Ishikawa (cell line): ENCODE measurements around the gene OSBPL1A.

Source experiments
- CREB1 ChIP-seq: IDR thresholded peaks from 2 replicates; pipeline ENCODE4 v1.6.1; 2012; ENCODE audit warnings: low read depth
- EGR1 ChIP-seq: IDR thresholded peaks from 2 replicates; pipeline ENCODE4 v1.6.1; 2012
- EP300 ChIP-seq: IDR thresholded peaks from 2 replicates; pipeline ENCODE4 v1.6.1; 2012; ENCODE audit warnings: borderline replicate concordance
- FOXM1 ChIP-seq: IDR thresholded peaks from 2 replicates; pipeline ENCODE4 v1.6.1; 2012; ENCODE audit warnings: low read depth, borderline replicate concordance
- NFIC ChIP-seq: IDR thresholded peaks from 2 replicates; pipeline ENCODE4 v1.6.1; 2012
- RAD21 ChIP-seq: IDR thresholded peaks from 2 replicates; pipeline ENCODE4 v1.6.1; 2012; ENCODE audit warnings: low read depth
- REST ChIP-seq: IDR thresholded peaks from 2 replicates; pipeline ENCODE4 v1.6.1; 2012; ENCODE audit warnings: low read depth, mild to moderate bottlenecking
- TAF1 ChIP-seq: IDR thresholded peaks from 2 replicates; pipeline ENCODE4 v1.6.1; 2012; ENCODE audit warnings: low read depth, mild to moderate bottlenecking
- TCF12 ChIP-seq: IDR thresholded peaks from 2 replicates; pipeline ENCODE4 v1.6.1; 2012; ENCODE audit warnings: low read depth
- USF1 ChIP-seq: IDR thresholded peaks from 2 replicates; pipeline ENCODE4 v1.6.1; 2012
- YY1 ChIP-seq: IDR thresholded peaks from 2 replicates; pipeline ENCODE4 v1.6.1; 2012; ENCODE audit warnings: low read depth
- TF ChIP-seq, protein P1 (sequence below): IDR thresholded peaks from 2 replicates; pipeline ENCODE4 v1.6.1; 2012

- no peak for TF ChIP-seq RAD21
- TF ChIP-seq REST: no peak
- no peak for TF ChIP-seq EGR1
- TF ChIP-seq TAF1: no peak
- TF ChIP-seq, protein P1, sequence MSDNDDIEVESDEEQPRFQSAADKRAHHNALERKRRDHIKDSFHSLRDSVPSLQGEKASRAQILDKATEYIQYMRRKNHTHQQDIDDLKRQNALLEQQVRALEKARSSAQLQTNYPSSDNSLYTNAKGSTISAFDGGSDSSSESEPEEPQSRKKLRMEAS: no peak
- TF ChIP-seq CREB1: no peak
- TF ChIP-seq YY1: no peak
- TF ChIP-seq TCF12: no peak
- TF ChIP-seq USF1: no peak
- no peak for TF ChIP-seq EP300
- no peak for TF ChIP-seq NFIC
- no peak for TF ChIP-seq FOXM1
These were observed 77.9 kb downstream of the OSBPL1A start for GRCh38 chr18:24319757-24320156.
